ENCODE data around the gene PTPN9.

The PTPN9 gene

DNA sequence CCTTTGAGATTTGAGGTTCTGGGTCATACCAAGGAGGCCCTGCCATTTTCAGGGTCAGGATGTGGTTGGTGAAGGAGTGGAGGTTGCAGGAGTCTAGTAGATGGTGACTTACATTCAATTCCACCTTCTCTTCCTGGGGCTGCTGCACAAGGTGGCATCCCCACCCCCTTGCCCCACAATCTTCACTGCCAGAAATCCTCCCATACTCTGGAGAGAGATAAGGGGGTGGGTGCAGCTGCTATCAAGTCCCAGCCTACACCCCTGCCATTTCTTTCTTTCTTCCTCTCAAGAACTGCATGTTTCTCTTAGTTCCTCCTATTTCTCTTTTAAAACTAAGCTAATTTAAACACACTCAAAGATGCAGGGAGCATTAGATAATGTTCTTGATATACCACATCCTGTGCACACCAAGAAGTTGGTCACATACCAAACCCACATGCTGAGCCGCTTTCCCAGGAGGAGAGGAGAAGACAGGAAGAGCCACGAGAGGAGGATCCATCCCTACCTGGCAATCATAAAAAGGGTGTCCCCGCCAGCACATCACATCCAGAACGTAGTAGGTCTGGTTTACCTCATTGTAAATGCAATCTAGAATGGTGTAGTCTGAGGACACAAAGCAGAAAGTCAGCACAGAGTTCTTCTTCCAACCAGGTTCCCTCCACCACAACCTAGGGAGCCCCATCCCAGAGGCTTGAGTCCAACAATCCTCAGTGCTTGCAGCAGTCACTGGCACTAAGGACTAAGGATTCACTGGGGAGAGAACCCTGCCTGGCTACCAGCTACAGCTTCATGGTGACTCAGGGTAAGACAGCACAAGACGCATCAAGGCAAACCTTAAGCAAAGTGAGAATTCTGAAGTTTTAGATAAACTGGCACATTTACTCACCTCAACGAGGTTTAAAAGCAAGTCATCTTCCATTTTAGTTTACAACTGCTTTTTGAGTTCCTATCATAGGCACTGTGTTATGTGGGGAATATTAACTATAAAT lies 27.9 kb upstream of the PTPN9 start:
- Histone ChIP-seq H3K36me3 (ENCODE audit: low read length) (peaks cover 6% of the 10 kb centered on the region; the same call in 1 of the 2 replicates), H3F3A (ENCODE audit: insufficient read depth) (no peaks in the 10 kb centered on the region), H3K27ac (ENCODE audit: low read depth, low read length) (no peak overlapping the region), H3K9me3 (ENCODE audit: insufficient read depth, low read length) (no peaks in the 10 kb centered on the region), H4K20me1 (ENCODE audit: low read depth, low read length) (no peaks in the 10 kb centered on the region), H3K9ac (ENCODE audit: low read length) (no peak overlapping the region), H3K4me2 (ENCODE audit: low read depth, low read length, poor library complexity, severe bottlenecking) (no peak overlapping the region), H2AFZ (ENCODE audit: low read depth, low read length, severe bottlenecking) (no peak overlapping the region), H3K27me3 (ENCODE audit: low read length) (no peaks in the 10 kb centered on the region), H3K9me2 (replicated peaks; ENCODE audit: insufficient read depth, low read length) (no peaks in the 10 kb centered on the region), H3K4me3 (ENCODE audit: insufficient read depth, low read length, poor library complexity, severe bottlenecking) (no peak overlapping the region), H3K79me2 (ENCODE audit: insufficient read depth, low read length) (no peaks in the 10 kb centered on the region)
- TF ChIP-seq CTCF (IDR thresholded peaks at IDR 0.05; ENCODE audit: insufficient read depth, low read length, poor library complexity, severe bottlenecking) = no peak
- no peak for TF ChIP-seq EZH2phosphoT487 (conservative IDR thresholded peaks at IDR 0.05; ENCODE audit: low read length)

- Histone ChIP-seq H3K9ac (ENCODE audit: low read length) (no peak overlapping the region), H3K36me3 (ENCODE audit: low read length) (peaks cover 6% of the 10 kb centered on the region; the same call in 1 of the 2 replicates), H3K27ac (ENCODE audit: low read depth, low read length) (no peak overlapping the region), H2AFZ (ENCODE audit: low read depth, low read length, severe bottlenecking) (no peak overlapping the region), H3K9me2 (replicated peaks; ENCODE audit: insufficient read depth, low read length) (no peaks in the 10 kb centered on the region), H3K4me2 (ENCODE audit: low read depth, low read length, poor library complexity, severe bottlenecking) (no peak overlapping the region), H3K79me2 (ENCODE audit: insufficient read depth, low read length) (no peaks in the 10 kb centered on the region), H3F3A (ENCODE audit: insufficient read depth) (no peaks in the 10 kb centered on the region), H3K4me3 (ENCODE audit: insufficient read depth, low read length, poor library complexity, severe bottlenecking) (no peak overlapping the region), H4K20me1 (ENCODE audit: low read depth, low read length) (no peaks in the 10 kb centered on the region), H3K27me3 (ENCODE audit: low read length) (no peaks in the 10 kb centered on the region), H3K9me3 (ENCODE audit: insufficient read depth, low read length) (no peaks in the 10 kb centered on the region)
- TF ChIP-seq CTCF (IDR thresholded peaks at IDR 0.05; ENCODE audit: insufficient read depth, low read length, poor library complexity, severe bottlenecking) (no peak), EZH2phosphoT487 (conservative IDR thresholded peaks at IDR 0.05; ENCODE audit: low read length) (no peak)
Measured at GRCh38 chr15:75606026-75606425, 26.9 kb upstream of the PTPN9 start.

DNA sequence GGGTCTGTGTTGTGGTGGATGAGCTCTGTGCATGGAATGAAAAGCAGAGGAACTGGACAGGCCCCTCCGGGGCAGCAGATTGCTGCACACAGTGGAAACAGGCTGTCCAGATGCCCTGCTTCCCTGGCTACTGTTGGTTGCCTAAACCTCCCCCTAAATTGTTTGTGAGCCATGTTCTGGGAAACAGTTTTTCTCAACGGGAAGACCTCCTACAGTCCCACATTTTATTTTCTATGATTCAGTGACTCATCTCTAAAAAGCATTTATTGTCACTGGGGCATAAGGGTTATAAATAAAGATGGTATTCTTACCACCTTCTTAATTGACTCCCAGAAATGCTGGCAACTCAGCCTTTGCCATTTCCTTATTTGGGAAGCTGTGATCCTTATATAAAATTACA lies 20.3 kb upstream of the PTPN9 start:
- H3K9ac ChIP-seq (ENCODE audit: low read length) = no peak overlapping the region
- H3K27ac ChIP-seq (ENCODE audit: low read depth, low read length) = no peak overlapping the region
- no peaks in the 10 kb centered on the region for H3K79me2 ChIP-seq (ENCODE audit: insufficient read depth, low read length)
- H3K9me3 ChIP-seq (ENCODE audit: insufficient read depth, low read length) = no peaks in the 10 kb centered on the region
- TF ChIP-seq EZH2phosphoT487 (conservative IDR thresholded peaks at IDR 0.05; ENCODE audit: low read length) (no peak), CTCF (IDR thresholded peaks at IDR 0.05; ENCODE audit: insufficient read depth, low read length, poor library complexity, severe bottlenecking) (no peak)
- no peak overlapping the region for H2AFZ ChIP-seq (ENCODE audit: low read depth, low read length, severe bottlenecking)
- H3K9me2 ChIP-seq (replicated peaks; ENCODE audit: insufficient read depth, low read length) = no peaks in the 10 kb centered on the region
- no peaks in the 10 kb centered on the region for H3K27me3 ChIP-seq (ENCODE audit: low read length)
- no peak overlapping the region for H3K4me2 ChIP-seq (ENCODE audit: low read depth, low read length, poor library complexity, severe bottlenecking)
- H3K36me3 ChIP-seq (ENCODE audit: low read length) = peaks cover 4% of the 10 kb centered on the region; the same call in 1 of the 2 replicates
- no peaks in the 10 kb centered on the region for H4K20me1 ChIP-seq (ENCODE audit: low read depth, low read length)
- H3K4me3 ChIP-seq (ENCODE audit: insufficient read depth, low read length, poor library complexity, severe bottlenecking) = no peak overlapping the region
- no peaks in the 10 kb centered on the region for H3F3A ChIP-seq (ENCODE audit: insufficient read depth)

Measured in SU-DHL-6 (cell line).